GM11168 (cell line): Measurements from ENCODE around the gene THEMIS.
"Not testable (repeated sequence)": the region's sequence is repeated elsewhere in the genome, so short reads cannot be mapped to it uniquely, and the experiment has no call there.

Experiments
- in situ Hi-C: fragments of 300-500 bp; cut with MboI; formaldehyde crosslinking; loops from one replicate; pipeline ENCODE4 v1.12.0; 2022; ENCODE audit warnings: low sequenced_read_pairs; ENCODE audit not compliant: unreplicated experiment

THEMIS gene

GRCh38 chr6:127900935-127901334, at the start of gene THEMIS:
Gene THEMIS, minus strand, starts transcription at chr6:127901058. Its CDS starts 126 bp downstream, at chr6:127900932.
- in situ Hi-C loops, result no loop called here

- in situ Hi-C loops, result no loop called here
Measured at GRCh38 chr6:127949251-127949650, 48.4 kb upstream of the THEMIS start.

GRCh38 chr6:127946388-127946787, 45.5 kb upstream of the THEMIS start:
- in situ Hi-C loops, result no loop called here

- in situ Hi-C loops, result no loop called here
Measured at GRCh38 chr6:127945434-127946097, 44.7 kb upstream of the THEMIS start.

GRCh38 chr6:127941228-127941627, 40.4 kb upstream of the THEMIS start:
- in situ Hi-C loops, result no loop called here

- in situ Hi-C loops, result no loop called here
Measured at GRCh38 chr6:127939442-127940066, 38.7 kb upstream of the THEMIS start.

GRCh38 chr6:127938701-127939100, 37.8 kb upstream of the THEMIS start:
- in situ Hi-C loops, result no loop called here

GRCh38 chr6:127937747-127938146, 36.9 kb upstream of the THEMIS start:
- in situ Hi-C loops, result no loop called here

GRCh38 chr6:127937102-127937501, 36.2 kb upstream of the THEMIS start:
- in situ Hi-C loops, result no loop called here

- in situ Hi-C loops, result no loop called here
Measured at GRCh38 chr6:127934956-127935355, 34.1 kb upstream of the THEMIS start.

- in situ Hi-C loops, result no loop called here
Measured at GRCh38 chr6:127933852-127934840, 33.3 kb upstream of the THEMIS start.

- in situ Hi-C loops, result no loop called here
Measured at GRCh38 chr6:127933137-127933536, 32.3 kb upstream of the THEMIS start.

GRCh38 chr6:127932708-127933107, 31.9 kb upstream of the THEMIS start:
- in situ Hi-C loops, result no loop called here

GRCh38 chr6:127926441-127926840, 25.6 kb upstream of the THEMIS start:
- in situ Hi-C loops, result not testable (repeated sequence)

GRCh38 chr6:127924440-127924839, 23.6 kb upstream of the THEMIS start:
- in situ Hi-C loops, result no loop called here

- in situ Hi-C loops, result no loop called here
Measured at GRCh38 chr6:127924031-127924430, 23.2 kb upstream of the THEMIS start.

- in situ Hi-C loops, result no loop called here
Measured at GRCh38 chr6:127923135-127923534, 22.3 kb upstream of the THEMIS start.

GRCh38 chr6:127921982-127922381, 21.1 kb upstream of the THEMIS start:
- in situ Hi-C loops, result no loop called here

GRCh38 chr6:127920804-127921203, 19.9 kb upstream of the THEMIS start:
- in situ Hi-C loops, result no loop called here

- in situ Hi-C loops, result no loop called here
Measured at GRCh38 chr6:127918506-127919427, 17.9 kb upstream of the THEMIS start.
